ENCODE results near the gene TMED4. TPM values are rescaled to one million over a fixed set of nuclear protein-coding genes. Genes with fewer than 3 reads are reported as not detected.

TMED4 gene
- total and polyA plus RNA-seq, 10 of the 15 experiments (the other 5 are each of a cell fraction or from before 2014, with no cell fraction given), result 20.8 to 71.3 (median 51.0) TPM

GRCh38 chr7:44615149-44615611, 33.1 kb upstream of the TMED4 start (continued):
- TF ChIP-seq, protein P1, sequence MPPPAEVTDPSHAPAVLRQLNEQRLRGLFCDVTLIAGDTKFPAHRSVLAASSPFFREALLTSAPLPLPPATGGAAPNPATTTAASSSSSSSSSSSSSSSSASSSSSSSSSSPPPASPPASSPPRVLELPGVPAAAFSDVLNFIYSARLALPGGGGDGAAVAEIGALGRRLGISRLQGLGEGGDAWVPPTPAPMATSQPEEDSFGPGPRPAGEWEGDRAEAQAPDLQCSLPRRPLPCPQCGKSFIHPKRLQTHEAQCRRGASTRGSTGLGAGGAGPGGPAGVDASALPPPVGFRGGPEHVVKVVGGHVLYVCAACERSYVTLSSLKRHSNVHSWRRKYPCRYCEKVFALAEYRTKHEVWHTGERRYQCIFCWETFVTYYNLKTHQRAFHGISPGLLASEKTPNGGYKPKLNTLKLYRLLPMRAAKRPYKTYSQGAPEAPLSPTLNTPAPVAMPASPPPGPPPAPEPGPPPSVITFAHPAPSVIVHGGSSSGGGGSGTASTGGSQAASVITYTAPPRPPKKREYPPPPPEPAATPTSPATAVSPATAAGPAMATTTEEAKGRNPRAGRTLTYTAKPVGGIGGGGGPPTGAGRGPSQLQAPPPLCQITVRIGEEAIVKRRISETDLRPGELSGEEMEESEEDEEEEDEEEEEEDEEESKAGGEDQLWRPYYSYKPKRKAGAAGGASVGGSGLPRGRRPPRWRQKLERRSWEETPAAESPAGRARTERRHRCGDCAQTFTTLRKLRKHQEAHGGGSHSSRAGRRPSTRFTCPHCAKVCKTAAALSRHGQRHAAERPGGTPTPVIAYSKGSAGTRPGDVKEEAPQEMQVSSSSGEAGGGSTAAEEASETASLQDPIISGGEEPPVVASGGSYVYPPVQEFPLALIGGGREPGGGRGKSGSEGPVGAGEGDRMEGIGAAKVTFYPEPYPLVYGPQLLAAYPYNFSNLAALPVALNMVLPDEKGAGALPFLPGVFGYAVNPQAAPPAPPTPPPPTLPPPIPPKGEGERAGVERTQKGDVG (CRISPR knock-in tag; IDR thresholded peaks at IDR 0.05), result no peak

GRCh38 chr7:44609829-44610228, 27.8 kb upstream of the TMED4 start:
- H2AFZ ChIP-seq (ENCODE audit: control insufficient read depth, low read depth, low read length), result no peak overlapping the region
- RAD21 ChIA-PET (ENCODE audit: unreplicated experiment), result interaction anchor here (0.6 to 1.4 kb wide), 3 partner anchors 14 to 140 kb away, joined by 3 read pairs; no protein-coding TSS in a partner anchor
- intact Hi-C loops (cut with micrococcal nuclease; ENCODE audit: unreplicated experiment), result loop anchor here (5.0 kb wide), 1 partner anchor 187 kb away; the partner anchor contains the start of gene PPIA
- DNase-seq (ENCODE audit: low read depth, low spot score), result no peak
- peaks cover 12% of the 10 kb centered on the region for H3K4me1 ChIP-seq (ENCODE audit: control insufficient read depth, insufficient read depth, low read length)
- in situ Hi-C loops (cut with MboI), result no loop called here
- H3K36me3 ChIP-seq (ENCODE audit: control insufficient read depth in 2 of 2, insufficient read depth in 2 of 2, low read length in 1 of 2), result no peaks in the 10 kb centered on the region
- POLR2A ChIA-PET, result interaction anchor here (0.6 to 1.0 kb wide), 6 partner anchors 13 to 477 kb away, joined by 3 to 6 read pairs (median 4); no protein-coding TSS in a partner anchor
- no peaks in the 10 kb centered on the region for H3K27me3 ChIP-seq (replicated peaks in 1 of 2; ENCODE audit: control insufficient read depth in 2 of 2, insufficient read depth in 2 of 2, low read length in 1 of 2)
- no peak for FAIRE-seq
- no peak overlapping the region for H3K4me2 ChIP-seq (ENCODE audit: control insufficient read depth, insufficient read depth)
- peaks cover 67% of the 10 kb centered on the region for H3K79me2 ChIP-seq (ENCODE audit: control insufficient read depth, insufficient read depth, low read length)
- 85% methylated on average over 3 of the region's 3 CpGs for WGBS (ENCODE audit: insufficient coverage, insufficient replicate concordance, low lambda C conversion rate, missing lambda C conversion rate)
- CTCF ChIA-PET, result no interaction called here
- ATAC-seq, result no peak
- H3K9me3 ChIP-seq (replicated peaks; ENCODE audit: control insufficient read depth, insufficient read depth, low read length), result no peaks in the 10 kb centered on the region
- BruUV-seq (replicated peaks), result no TSS peak
- no peak overlapping the region for H3K27ac ChIP-seq (ENCODE audit: control insufficient read depth, insufficient read depth)
- H3K4me3 ChIP-seq, result no peak overlapping the region
- H4K20me1 ChIP-seq (ENCODE audit: control insufficient read depth, insufficient read depth), result no peaks in the 10 kb centered on the region
- SMC1A ChIA-PET (ENCODE audit: uncharacterized antibody, unreplicated experiment), result interaction anchor here (0.6 to 8.8 kb wide), 3 partner anchors 25 to 141 kb away, joined by 3 to 103 read pairs (median 5); no protein-coding TSS in a partner anchor
- no peak overlapping the region for H3K9ac ChIP-seq (ENCODE audit: control insufficient read depth, insufficient read depth, low read length)
- TF ChIP-seq ZNF384 (IDR thresholded peaks at IDR 0.05; ENCODE audit: borderline replicate concordance, low read depth, low read length) (no peak), IKZF1 (conservative IDR thresholded peaks at IDR 0.05) (no peak), HDGF (IDR thresholded peaks at IDR 0.05) (no peak), EZH2 (IDR thresholded peaks at IDR 0.05; ENCODE audit: borderline replicate concordance, control insufficient read depth, low read depth, low read length) (no peak), EP300 (IDR thresholded peaks at IDR 0.05; ENCODE audit: borderline replicate concordance in 1 of 2, control insufficient read depth in 1 of 2, low read depth in 2 of 2, low read length in 2 of 2) (no peak), CHD2 (IDR thresholded peaks at IDR 0.05; ENCODE audit: borderline replicate concordance, low read depth, low read length) (no peak)
- TF ChIP-seq, protein P2, sequence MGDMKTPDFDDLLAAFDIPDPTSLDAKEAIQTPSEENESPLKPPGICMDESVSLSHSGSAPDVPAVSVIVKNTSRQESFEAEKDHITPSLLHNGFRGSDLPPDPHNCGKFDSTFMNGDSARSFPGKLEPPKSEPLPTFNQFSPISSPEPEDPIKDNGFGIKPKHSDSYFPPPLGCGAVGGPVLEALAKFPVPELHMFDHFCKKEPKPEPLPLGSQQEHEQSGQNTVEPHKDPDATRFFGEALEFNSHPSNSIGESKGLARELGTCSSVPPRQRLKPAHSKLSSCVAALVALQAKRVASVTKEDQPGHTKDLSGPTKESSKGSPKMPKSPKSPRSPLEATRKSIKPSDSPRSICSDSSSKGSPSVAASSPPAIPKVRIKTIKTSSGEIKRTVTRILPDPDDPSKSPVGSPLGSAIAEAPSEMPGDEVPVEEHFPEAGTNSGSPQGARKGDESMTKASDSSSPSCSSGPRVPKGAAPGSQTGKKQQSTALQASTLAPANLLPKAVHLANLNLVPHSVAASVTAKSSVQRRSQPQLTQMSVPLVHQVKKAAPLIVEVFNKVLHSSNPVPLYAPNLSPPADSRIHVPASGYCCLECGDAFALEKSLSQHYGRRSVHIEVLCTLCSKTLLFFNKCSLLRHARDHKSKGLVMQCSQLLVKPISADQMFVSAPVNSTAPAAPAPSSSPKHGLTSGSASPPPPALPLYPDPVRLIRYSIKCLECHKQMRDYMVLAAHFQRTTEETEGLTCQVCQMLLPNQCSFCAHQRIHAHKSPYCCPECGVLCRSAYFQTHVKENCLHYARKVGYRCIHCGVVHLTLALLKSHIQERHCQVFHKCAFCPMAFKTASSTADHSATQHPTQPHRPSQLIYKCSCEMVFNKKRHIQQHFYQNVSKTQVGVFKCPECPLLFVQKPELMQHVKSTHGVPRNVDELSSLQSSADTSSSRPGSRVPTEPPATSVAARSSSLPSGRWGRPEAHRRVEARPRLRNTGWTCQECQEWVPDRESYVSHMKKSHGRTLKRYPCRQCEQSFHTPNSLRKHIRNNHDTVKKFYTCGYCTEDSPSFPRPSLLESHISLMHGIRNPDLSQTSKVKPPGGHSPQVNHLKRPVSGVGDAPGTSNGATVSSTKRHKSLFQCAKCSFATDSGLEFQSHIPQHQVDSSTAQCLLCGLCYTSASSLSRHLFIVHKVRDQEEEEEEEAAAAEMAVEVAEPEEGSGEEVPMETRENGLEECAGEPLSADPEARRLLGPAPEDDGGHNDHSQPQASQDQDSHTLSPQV (IDR thresholded peaks at IDR 0.05), result no peak
- TF ChIP-seq, protein P3, sequence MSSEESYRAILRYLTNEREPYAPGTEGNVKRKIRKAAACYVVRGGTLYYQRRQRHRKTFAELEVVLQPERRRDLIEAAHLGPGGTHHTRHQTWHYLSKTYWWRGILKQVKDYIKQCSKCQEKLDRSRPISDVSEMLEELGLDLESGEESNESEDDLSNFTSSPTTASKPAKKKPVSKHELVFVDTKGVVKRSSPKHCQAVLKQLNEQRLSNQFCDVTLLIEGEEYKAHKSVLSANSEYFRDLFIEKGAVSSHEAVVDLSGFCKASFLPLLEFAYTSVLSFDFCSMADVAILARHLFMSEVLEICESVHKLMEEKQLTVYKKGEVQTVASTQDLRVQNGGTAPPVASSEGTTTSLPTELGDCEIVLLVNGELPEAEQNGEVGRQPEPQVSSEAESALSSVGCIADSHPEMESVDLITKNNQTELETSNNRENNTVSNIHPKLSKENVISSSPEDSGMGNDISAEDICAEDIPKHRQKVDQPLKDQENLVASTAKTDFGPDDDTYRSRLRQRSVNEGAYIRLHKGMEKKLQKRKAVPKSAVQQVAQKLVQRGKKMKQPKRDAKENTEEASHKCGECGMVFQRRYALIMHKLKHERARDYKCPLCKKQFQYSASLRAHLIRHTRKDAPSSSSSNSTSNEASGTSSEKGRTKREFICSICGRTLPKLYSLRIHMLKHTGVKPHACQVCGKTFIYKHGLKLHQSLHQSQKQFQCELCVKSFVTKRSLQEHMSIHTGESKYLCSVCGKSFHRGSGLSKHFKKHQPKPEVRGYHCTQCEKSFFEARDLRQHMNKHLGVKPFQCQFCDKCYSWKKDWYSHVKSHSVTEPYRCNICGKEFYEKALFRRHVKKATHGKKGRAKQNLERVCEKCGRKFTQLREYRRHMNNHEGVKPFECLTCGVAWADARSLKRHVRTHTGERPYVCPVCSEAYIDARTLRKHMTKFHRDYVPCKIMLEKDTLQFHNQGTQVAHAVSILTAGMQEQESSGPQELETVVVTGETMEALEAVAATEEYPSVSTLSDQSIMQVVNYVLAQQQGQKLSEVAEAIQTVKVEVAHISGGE (CRISPR knock-in tag; IDR thresholded peaks at IDR 0.05), result no peak
